ENCODE measurements around the gene EHBP1L1.
"Not testable (repeated sequence)": the region's sequence is repeated elsewhere in the genome, so short reads cannot be mapped to it uniquely, and the experiment has no call there.

EHBP1L1 gene

GRCh38 chr11:65630215-65630614, 54.4 kb downstream of the EHBP1L1 start:
- H3K9ac ChIP-seq (ENCODE audit: low read depth, low read length): no peak overlapping the region
- H3K9me3 ChIP-seq (ENCODE audit: control insufficient read depth, insufficient read depth, low read length): no peaks in the 10 kb centered on the region
- no peak overlapping the region for H3K4me3 ChIP-seq (ENCODE audit: low read depth, low read length)
- H3K4me1 ChIP-seq (ENCODE audit: control insufficient read depth, insufficient read depth, low read length): no peaks in the 10 kb centered on the region
- peaks cover 68% of the 10 kb centered on the region for H3K36me3 ChIP-seq (ENCODE audit: control insufficient read depth, insufficient read depth, low read length)
- no peaks in the 10 kb centered on the region for H3K27me3 ChIP-seq (ENCODE audit: control insufficient read depth, insufficient read depth, low read length)

- Histone ChIP-seq H3K4me1 (ENCODE audit: control insufficient read depth, insufficient read depth, low read length) (peaks cover 6% of the 10 kb centered on the region), H3K9ac (ENCODE audit: low read depth, low read length) (no peak overlapping the region), H3K27me3 (ENCODE audit: control insufficient read depth, insufficient read depth, low read length) (no peaks in the 10 kb centered on the region), H3K9me3 (ENCODE audit: control insufficient read depth, insufficient read depth, low read length) (no peaks in the 10 kb centered on the region), H3K4me3 (ENCODE audit: low read depth, low read length) (no peak overlapping the region), H3K36me3 (ENCODE audit: control insufficient read depth, insufficient read depth, low read length) (peaks cover 60% of the 10 kb centered on the region)
Measured at GRCh38 chr11:65633390-65634108, 57.7 kb downstream of the EHBP1L1 start.

GRCh38 chr11:65634109-65634436, 58.2 kb downstream of the EHBP1L1 start:
- H3K36me3 ChIP-seq (ENCODE audit: control insufficient read depth, insufficient read depth, low read length): peaks cover 56% of the 10 kb centered on the region
- H3K4me3 ChIP-seq (ENCODE audit: low read depth, low read length): no peak overlapping the region
- H3K4me1 ChIP-seq (ENCODE audit: control insufficient read depth, insufficient read depth, low read length): peaks cover 8% of the 10 kb centered on the region
- H3K9me3 ChIP-seq (ENCODE audit: control insufficient read depth, insufficient read depth, low read length): no peaks in the 10 kb centered on the region
- no peak overlapping the region for H3K9ac ChIP-seq (ENCODE audit: low read depth, low read length)
- no peaks in the 10 kb centered on the region for H3K27me3 ChIP-seq (ENCODE audit: control insufficient read depth, insufficient read depth, low read length)

- H3K36me3 ChIP-seq (ENCODE audit: control insufficient read depth, insufficient read depth, low read length): peaks cover 53% of the 10 kb centered on the region
- peaks cover 8% of the 10 kb centered on the region for H3K4me1 ChIP-seq (ENCODE audit: control insufficient read depth, insufficient read depth, low read length)
- no peaks in the 10 kb centered on the region for H3K27me3 ChIP-seq (ENCODE audit: control insufficient read depth, insufficient read depth, low read length)
- H3K9ac ChIP-seq (ENCODE audit: low read depth, low read length): no peak overlapping the region
- H3K9me3 ChIP-seq (ENCODE audit: control insufficient read depth, insufficient read depth, low read length): no peaks in the 10 kb centered on the region
- no peak overlapping the region for H3K4me3 ChIP-seq (ENCODE audit: low read depth, low read length)
Measured at GRCh38 chr11:65634440-65634839, 58.6 kb downstream of the EHBP1L1 start.

- Histone ChIP-seq H3K36me3 (ENCODE audit: control insufficient read depth, insufficient read depth, low read length) (peaks cover 46% of the 10 kb centered on the region), H3K4me1 (ENCODE audit: control insufficient read depth, insufficient read depth, low read length) (peaks cover 8% of the 10 kb centered on the region)
Measured at GRCh38 chr11:65634905-65635731, 59.3 kb downstream of the EHBP1L1 start.

GRCh38 chr11:65636108-65637031, 60.5 kb downstream of the EHBP1L1 start:
- Histone ChIP-seq H3K4me1 (ENCODE audit: control insufficient read depth, insufficient read depth, low read length) (peaks cover 8% of the 10 kb centered on the region), H3K4me3 (ENCODE audit: low read depth, low read length) (no peak overlapping the region), H3K36me3 (ENCODE audit: control insufficient read depth, insufficient read depth, low read length) (peaks cover 37% of the 10 kb centered on the region), H3K9me3 (ENCODE audit: control insufficient read depth, insufficient read depth, low read length) (no peaks in the 10 kb centered on the region), H3K9ac (ENCODE audit: low read depth, low read length) (no peak overlapping the region), H3K27me3 (ENCODE audit: control insufficient read depth, insufficient read depth, low read length) (no peaks in the 10 kb centered on the region)

More at GRCh38 chr11:65634905-65635731, 59.3 kb downstream of the EHBP1L1 start:
- no peak overlapping the region for H3K4me3 ChIP-seq (ENCODE audit: low read depth, low read length)
- no peaks in the 10 kb centered on the region for H3K27me3 ChIP-seq (ENCODE audit: control insufficient read depth, insufficient read depth, low read length)
- H3K9ac ChIP-seq (ENCODE audit: low read depth, low read length): no peak overlapping the region
- H3K9me3 ChIP-seq (ENCODE audit: control insufficient read depth, insufficient read depth, low read length): no peaks in the 10 kb centered on the region

GRCh38 chr11:65637032-65637557, 61.2 kb downstream of the EHBP1L1 start:
- H3K4me1 ChIP-seq (ENCODE audit: control insufficient read depth, insufficient read depth, low read length): peaks cover 10% of the 10 kb centered on the region
- H3K4me3 ChIP-seq (ENCODE audit: low read depth, low read length): peak overlapping the region; percentile 32
- no peaks in the 10 kb centered on the region for H3K27me3 ChIP-seq (ENCODE audit: control insufficient read depth, insufficient read depth, low read length)
- peaks cover 37% of the 10 kb centered on the region for H3K36me3 ChIP-seq (ENCODE audit: control insufficient read depth, insufficient read depth, low read length)
- H3K9ac ChIP-seq (ENCODE audit: low read depth, low read length): no peak overlapping the region
- H3K9me3 ChIP-seq (ENCODE audit: control insufficient read depth, insufficient read depth, low read length): no peaks in the 10 kb centered on the region

DNA sequence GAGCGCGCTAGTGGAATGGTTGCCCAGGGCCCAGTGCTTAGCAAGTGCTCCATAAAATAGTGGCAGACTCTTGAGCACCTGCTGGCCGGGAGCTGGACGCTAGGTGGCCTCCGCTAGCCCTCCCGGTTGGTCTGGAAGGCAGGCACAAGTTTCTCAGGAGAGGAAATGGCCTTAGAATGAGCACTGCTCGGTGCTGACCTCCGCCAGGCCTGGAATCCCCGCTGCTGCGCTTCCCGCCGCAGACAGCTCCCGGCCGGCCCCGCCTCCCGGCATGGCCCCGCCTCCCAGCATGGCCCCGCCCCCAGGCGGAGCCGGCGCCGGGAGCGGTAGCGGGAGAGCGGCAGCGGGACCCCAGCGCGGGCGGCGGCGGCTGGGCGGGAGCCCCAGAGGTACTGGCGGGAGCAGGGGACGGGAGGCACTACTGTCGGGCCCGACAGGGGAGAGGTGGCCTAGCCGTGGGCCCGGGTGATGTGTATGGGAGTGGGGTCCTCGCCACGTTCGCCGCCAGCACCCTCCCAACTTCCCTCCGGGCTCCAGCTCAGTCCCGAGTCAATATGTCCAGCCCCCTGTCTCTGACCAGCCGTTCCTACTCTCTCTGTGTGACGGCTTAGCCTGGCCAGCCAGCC, 62.1 kb downstream of the EHBP1L1 start, which contains the start of gene SIPA1:
Gene SIPA1, plus strand, starts transcription at position 308 of the 626 bp plus-strand sequence. CDS start 2,821 bp downstream, outside the sequence.
- Histone ChIP-seq H3K27me3 (ENCODE audit: control insufficient read depth, insufficient read depth, low read length) (no peaks in the 10 kb centered on the region), H3K9me3 (ENCODE audit: control insufficient read depth, insufficient read depth, low read length) (no peaks in the 10 kb centered on the region), H3K4me1 (ENCODE audit: control insufficient read depth, insufficient read depth, low read length) (peaks cover 10% of the 10 kb centered on the region), H3K36me3 (ENCODE audit: control insufficient read depth, insufficient read depth, low read length) (peaks cover 37% of the 10 kb centered on the region), H3K9ac (ENCODE audit: low read depth, low read length) (peak within 1 kb of the TSS; percentile 47), H3K4me3 (ENCODE audit: low read depth, low read length) (peak within 1 kb of the TSS; percentile 70)

DNA sequence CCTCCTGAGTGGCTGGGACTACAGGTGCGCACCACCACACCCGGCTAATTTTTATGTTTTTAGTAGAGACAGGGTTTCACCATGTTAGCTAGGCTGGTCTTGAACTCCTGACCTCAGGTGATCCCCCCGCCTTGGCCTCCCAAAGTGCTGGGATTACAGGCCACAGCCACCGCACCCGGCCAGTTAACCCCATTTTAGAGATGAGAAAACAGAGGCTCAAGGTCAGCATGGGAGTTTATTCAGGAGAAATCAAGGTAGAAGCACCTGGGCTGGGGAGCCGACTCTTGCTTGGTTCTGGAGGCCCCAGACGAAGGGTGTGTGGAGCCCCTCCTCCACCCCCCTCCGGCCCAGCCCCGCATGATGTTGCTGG, 63.4 kb downstream of the EHBP1L1 start:
- not testable (repeated sequence) for H3K9ac ChIP-seq (ENCODE audit: low read depth, low read length); H3K27me3 ChIP-seq (ENCODE audit: control insufficient read depth, insufficient read depth, low read length); H3K9me3 ChIP-seq (ENCODE audit: control insufficient read depth, insufficient read depth, low read length); H3K4me3 ChIP-seq (ENCODE audit: low read depth, low read length)
- H3K4me1 ChIP-seq (ENCODE audit: control insufficient read depth, insufficient read depth, low read length): peaks cover 14% of the 10 kb centered on the region
- peaks cover 33% of the 10 kb centered on the region for H3K36me3 ChIP-seq (ENCODE audit: control insufficient read depth, insufficient read depth, low read length)

- no peak overlapping the region for H3K4me3 ChIP-seq (ENCODE audit: low read depth, low read length)
- no peak overlapping the region for H3K9ac ChIP-seq (ENCODE audit: low read depth, low read length)
- peaks cover 26% of the 10 kb centered on the region for H3K36me3 ChIP-seq (ENCODE audit: control insufficient read depth, insufficient read depth, low read length)
- peaks cover 14% of the 10 kb centered on the region for H3K4me1 ChIP-seq (ENCODE audit: control insufficient read depth, insufficient read depth, low read length)
- no peaks in the 10 kb centered on the region for H3K9me3 ChIP-seq (ENCODE audit: control insufficient read depth, insufficient read depth, low read length)
- no peaks in the 10 kb centered on the region for H3K27me3 ChIP-seq (ENCODE audit: control insufficient read depth, insufficient read depth, low read length)
Measured at GRCh38 chr11:65639623-65640482, 64.0 kb downstream of the EHBP1L1 start.

All from iPS-15b (cell line).